Measurements from ENCODE around the gene NOVA2. TPM values are rescaled to one million over a fixed set of nuclear protein-coding genes. Genes with fewer than 3 reads are reported as not detected.

Gene NOVA2
- total and polyA plus RNA-seq, 2 of the 8 experiments (the other 6 are each of a cell fraction or from before 2014, with no cell fraction given) = 3.2 to 24.6 TPM

GRCh38 chr19:45913874-45914830 is 59.5 kb downstream of the NOVA2 start, which contains the start of gene NANOS2:
NANOS2 (minus strand) TSS chr19:45914778; CDS start chr19:45914693, 85 bp downstream.
- Histone ChIP-seq H3K56ac (replicated peaks; ENCODE audit: insufficient read length, low read depth, low read length) (no peak within 1 kb of the TSS), H2BK15ac (ENCODE audit: low read length) (peak within 1 kb of the TSS; percentile 81), H3K14ac (ENCODE audit: insufficient read length) (no peak within 1 kb of the TSS), H3K23ac (ENCODE audit: insufficient read length) (no peak within 1 kb of the TSS), H4K20me1 (replicated peaks in 1 of 2; ENCODE audit: control insufficient read depth in 1 of 2, insufficient read depth in 2 of 2, low read length in 2 of 2) (no peaks in the 10 kb centered on the region), H3K4ac (replicated peaks; ENCODE audit: insufficient read length, low read depth, low read length) (no peak within 1 kb of the TSS), H3K18ac (ENCODE audit: extremely low read depth, low read length) (no peak within 1 kb of the TSS), H2BK20ac (ENCODE audit: low read length) (peak within 1 kb of the TSS; percentile 32; the same call in 1 of the 2 replicates), H3K79me1 (ENCODE audit: low read depth, low read length) (no peaks in the 10 kb centered on the region), H3K4me1 (replicated peaks in 1 of 4; ENCODE audit: control insufficient read depth in 3 of 4, insufficient read depth in 4 of 4, low read length in 3 of 4) (peaks cover 0 to 3% (median 0%) of the 10 kb centered on the region in 4 experiments; a peak in 3 of 7 replicates), H2BK5ac (ENCODE audit: low read depth, low read length) (no peak within 1 kb of the TSS; the same call in 1 of the 2 replicates), H3K27me3 (replicated peaks in 1 of 4; ENCODE audit: control insufficient read depth in 3 of 4, extremely low read depth in 1 of 4, insufficient read depth in 3 of 4, low read length in 3 of 4) (no peaks in the 10 kb centered on the region), H3K79me2 (ENCODE audit: control insufficient read depth in 1 of 2, insufficient read depth in 2 of 2, low read length in 2 of 2) (no peaks in the 10 kb centered on the region), H3K9me3 (ENCODE audit: insufficient read depth in 2 of 2, low read depth in 1 of 2, low read length in 1 of 2) (no peaks in the 10 kb centered on the region), H2AFZ (ENCODE audit: low read length) (peak within 1 kb of the TSS; percentile 92), H3K4me2 (ENCODE audit: insufficient read depth in 1 of 2, low read depth in 2 of 2, low read length in 2 of 2) (no peak within 1 kb of the TSS), H3K36me3 (ENCODE audit: control insufficient read depth in 2 of 4, insufficient read depth in 4 of 4, low read length in 3 of 4) (no peaks in the 10 kb centered on the region), H3K4me3 (ENCODE audit: extremely low read depth in 1 of 4, insufficient read depth in 2 of 4, low read depth in 3 of 4, low read length in 4 of 4) (no peak within 1 kb of the TSS), H3K9ac (replicated peaks in 1 of 4; ENCODE audit: extremely low read depth in 1 of 4, low read depth in 3 of 4, low read length in 3 of 4) (no peak within 1 kb of the TSS), H3K23me2 (ENCODE audit: low read depth, low read length) (no peaks in the 10 kb centered on the region), H4K91ac (replicated peaks; ENCODE audit: insufficient read length, low read length) (no peak within 1 kb of the TSS), H4K5ac (ENCODE audit: insufficient read length, low read depth, low read length) (no peak within 1 kb of the TSS), H2AK5ac (ENCODE audit: low read depth, low read length) (no peak within 1 kb of the TSS), H2BK12ac (ENCODE audit: low read depth, low read length) (peak within 1 kb of the TSS; percentile 94; the same call in 1 of the 2 replicates), H4K8ac (ENCODE audit: extremely low read depth, insufficient read depth, low read length) (peak within 1 kb of the TSS; percentile 7), H2BK120ac (replicated peaks; ENCODE audit: low read depth, low read length) (no peak within 1 kb of the TSS), H3K27ac (ENCODE audit: low read depth, low read length) (no peak within 1 kb of the TSS)
- POLR2A ChIA-PET (ENCODE audit: partially characterized antibody) = interaction anchor here (1.0 to 1.1 kb wide), 2 partner anchors 11 to 13 kb away, joined by 3 to 4 read pairs; partner anchors contain the start of gene MYPOP
- FAIRE-seq (peak; percentile 86), DNase-seq (ENCODE audit: low read depth in 1 of 2, low spot score in 2 of 2) (peak; percentile 54 to 91)
- 74% methylated on average over 39 of the region's 44 CpGs; no CpG with 5 or more reads in 1 of the 2 experiments for WGBS, 2 experiments (ENCODE audit: extremely low coverage in 1 of 2, insufficient coverage in 1 of 2, insufficient read length in 1 of 2, insufficient replicate concordance in 2 of 2, low coverage in 1 of 2, low lambda C conversion rate in 2 of 2, missing lambda C conversion rate in 1 of 2)
- CTCF ChIA-PET (ENCODE audit: partially characterized antibody) = interaction anchor here (0.5 to 3.7 kb wide), 27 partner anchors 8 to 1163 kb away, joined by 3 to 25 read pairs (median 3); partner anchors contain the start of genes FOXA3 and MYPOP
- TF ChIP-seq CHD2 (IDR thresholded peaks at IDR 0.05; ENCODE audit: low read length) = no peak
- no peak for TF ChIP-seq HDAC2 (IDR thresholded peaks at IDR 0.05; ENCODE audit: borderline replicate concordance in 1 of 2, low read depth in 2 of 2, low read length in 2 of 2)
- no peak for TF ChIP-seq RNF2 (IDR thresholded peaks at IDR 0.05; ENCODE audit: borderline replicate concordance, low read depth, low read length, missing control alignments, poor library complexity, severe bottlenecking)
- TF ChIP-seq RBBP5 (IDR thresholded peaks at IDR 0.05; ENCODE audit: borderline replicate concordance, low read depth, low read length) = no peak
- no peak for TF ChIP-seq KDM4A (IDR thresholded peaks at IDR 0.05; ENCODE audit: low read depth, low read length, severe bottlenecking)
- TF ChIP-seq EGR1 (IDR thresholded peaks at IDR 0.05; ENCODE audit: borderline replicate concordance, low read depth, low read length) = no peak
- TF ChIP-seq, protein P1, sequence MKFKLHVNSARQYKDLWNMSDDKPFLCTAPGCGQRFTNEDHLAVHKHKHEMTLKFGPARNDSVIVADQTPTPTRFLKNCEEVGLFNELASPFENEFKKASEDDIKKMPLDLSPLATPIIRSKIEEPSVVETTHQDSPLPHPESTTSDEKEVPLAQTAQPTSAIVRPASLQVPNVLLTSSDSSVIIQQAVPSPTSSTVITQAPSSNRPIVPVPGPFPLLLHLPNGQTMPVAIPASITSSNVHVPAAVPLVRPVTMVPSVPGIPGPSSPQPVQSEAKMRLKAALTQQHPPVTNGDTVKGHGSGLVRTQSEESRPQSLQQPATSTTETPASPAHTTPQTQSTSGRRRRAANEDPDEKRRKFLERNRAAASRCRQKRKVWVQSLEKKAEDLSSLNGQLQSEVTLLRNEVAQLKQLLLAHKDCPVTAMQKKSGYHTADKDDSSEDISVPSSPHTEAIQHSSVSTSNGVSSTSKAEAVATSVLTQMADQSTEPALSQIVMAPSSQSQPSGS (IDR thresholded peaks at IDR 0.05; ENCODE audit: low read length) = no peak
- TF ChIP-seq PHF8 (conservative IDR thresholded peaks at IDR 0.05; ENCODE audit: low read depth, low read length) = no peak
